Measurements from ENCODE around the gene TBL3. TPM values are rescaled to one million over a fixed set of nuclear protein-coding genes. Genes with fewer than 3 reads are reported as not detected.

TBL3 gene
- 10 to 100 TPM; 15.8 to 42.4 (median 18.1) TPM for total RNA-seq
- long read RNA-seq, full-length matches to known transcripts = 3 of 5 reads
- long read RNA-seq, partial matches to known transcripts = 2 of 5 reads
- long read RNA-seq, other reads (novel, unspliced or antisense) = 0 of 5 reads

GRCh38 chr16:1971796-1972489, at the start of gene TBL3:
Gene TBL3 (plus strand): TSS chr16:1972053. CDS start chr16:1972165, 112 bp downstream.
- H3K4me1 ChIP-seq = peaks cover 0 to 17% (median 5%) of the 10 kb centered on the region in 4 donors
- intact Hi-C loops (cut with DNase I) = no loop called here
- peak; percentile 93 to 95 (median 94) for DNase-seq
- H3K9me3 ChIP-seq = no peaks in the 10 kb centered on the region
- peak within 1 kb of the TSS; percentile 54 to 87 (median 84) for H3K27ac ChIP-seq
- no peaks in the 10 kb centered on the region for H3K27me3 ChIP-seq
- ATAC-seq = peak; percentile 86 to 96 (median 94)
- TF ChIP-seq POLR2A (IDR thresholded peaks at IDR 0.05) (peak; percentile 88), CTCF (IDR thresholded peaks at IDR 0.05) (peak in 1 of 4 donors; percentile 18)
- peak within 1 kb of the TSS; percentile 85 to 100 (median 99) for H3K4me3 ChIP-seq
- peaks cover 0 to 19% (median 9%) of the 10 kb centered on the region in 4 donors for H3K36me3 ChIP-seq
- WGBS (ENCODE audit: insufficient coverage, low coverage, low lambda C conversion rate, missing lambda C conversion rate) = 0% methylated on average over 14 of the region's 78 CpGs

- 52% methylated on average over 8 of the region's 8 CpGs for WGBS (ENCODE audit: insufficient coverage, low coverage, low lambda C conversion rate, missing lambda C conversion rate)
- Histone ChIP-seq H3K36me3 (no peaks in the 10 kb centered on the region), H3K27ac (no peak overlapping the region), H3K9me3 (no peaks in the 10 kb centered on the region), H3K4me1 (no peaks in the 10 kb centered on the region), H3K4me3 (no peak overlapping the region), H3K27me3 (peaks cover 0 to 4% of the 10 kb centered on the region in 2 donors)
- intact Hi-C loops (cut with DNase I) = no loop called here
- no peak for TF ChIP-seq CTCF (IDR thresholded peaks at IDR 0.05)
- no peak for TF ChIP-seq POLR2A (IDR thresholded peaks at IDR 0.05)
- DNase-seq (no peak), ATAC-seq (no peak)
Measured at GRCh38 chr16:1922357-1922756, 49.5 kb upstream of the TBL3 start.

- Histone ChIP-seq H3K4me3 (no peak overlapping the region), H3K27me3 (no peaks in the 10 kb centered on the region), H3K4me1 (no peaks in the 10 kb centered on the region), H3K27ac (no peak overlapping the region), H3K9me3 (no peaks in the 10 kb centered on the region), H3K36me3 (no peaks in the 10 kb centered on the region)
- intact Hi-C loops (cut with DNase I) = no loop called here
- no peak for DNase-seq
- WGBS (ENCODE audit: insufficient coverage, low coverage, low lambda C conversion rate, missing lambda C conversion rate) = 40% methylated on average over 10 of the region's 24 CpGs
- no peak for ATAC-seq
- TF ChIP-seq CTCF (IDR thresholded peaks at IDR 0.05) (no peak), POLR2A (IDR thresholded peaks at IDR 0.05) (no peak)
Measured at GRCh38 chr16:1923299-1924034, 48.4 kb upstream of the TBL3 start.

- intact Hi-C loops (cut with DNase I) = no loop called here
- Histone ChIP-seq H3K9me3 (no peaks in the 10 kb centered on the region), H3K4me3 (no peak overlapping the region), H3K27ac (no peak overlapping the region), H3K36me3 (no peaks in the 10 kb centered on the region), H3K4me1 (peaks cover 0 to 1% (median 0%) of the 10 kb centered on the region in 4 donors), H3K27me3 (no peaks in the 10 kb centered on the region)
- ATAC-seq (no peak), DNase-seq (no peak)
- no CpG with 5 or more reads among the region's 5 CpGs for WGBS (ENCODE audit: insufficient coverage, low coverage, low lambda C conversion rate, missing lambda C conversion rate)
- TF ChIP-seq POLR2A (IDR thresholded peaks at IDR 0.05) = no peak
- no peak for TF ChIP-seq CTCF (IDR thresholded peaks at IDR 0.05)
Measured at GRCh38 chr16:1924095-1924494, 47.8 kb upstream of the TBL3 start.

Measured in right lobe of liver (tissue), 6 donors.